IMR-90 (cell line): ENCODE data around the gene ERBB4.

ENCODE experiments used
- FOS ChIP-seq: fragments of 150-350 bp; IDR thresholded peaks from 2 replicates; pipeline ENCODE4 v1.6.1; 2016; ENCODE audit warnings: low read depth, low read length
- RFX5 ChIP-seq: IDR thresholded peaks from 2 replicates; pipeline ENCODE4 v1.8.0; 2012; ENCODE audit warnings: low read depth, mild to moderate bottlenecking, low read length, moderate library complexity

- TF ChIP-seq FOS (no peak), RFX5 (no peak)
Measured at GRCh38 chr2:212451786-212452231, 86.8 kb downstream of the ERBB4 start.
